Stimulated activated CD8-positive, alpha-beta memory T cell treated with anti-CD3 and anti-CD28 coated beads, Interleukin-4, amount 100 ng/mL, for 24 hours (primary cell): ENCODE data around the gene DCHS2.
"Not testable (repeated sequence)": the region's sequence is repeated elsewhere in the genome, so short reads cannot be mapped to it uniquely, and the experiment has no call there.

Source experiments
- DNase-seq: peaks from one replicate; pipeline ENCODE4 v3.0.0-alpha.2; 2020; ENCODE audit warnings: low read depth

DCHS2 gene

GRCh38 chr4:154314248-154314647, 177.4 kb downstream of the DCHS2 start:
- DNase-seq, result no peak

- no peak for DNase-seq
Observed at GRCh38 chr4:154313004-154313585, 178.5 kb downstream of the DCHS2 start.

- no peak for DNase-seq
Observed at GRCh38 chr4:154312246-154312645, 179.4 kb downstream of the DCHS2 start.

- DNase-seq, result no peak
Observed at GRCh38 chr4:154310578-154310977, 181.0 kb downstream of the DCHS2 start.

- no peak for DNase-seq
Observed at GRCh38 chr4:154308207-154308606, 183.4 kb downstream of the DCHS2 start.

GRCh38 chr4:154307451-154307850, 184.1 kb downstream of the DCHS2 start:
- DNase-seq, result no peak

- DNase-seq, result no peak
Observed at GRCh38 chr4:154305616-154306015, 186.0 kb downstream of the DCHS2 start.

GRCh38 chr4:154304679-154305078, 186.9 kb downstream of the DCHS2 start:
- no peak for DNase-seq

- DNase-seq, result no peak
Observed at GRCh38 chr4:154294652-154295350, 196.8 kb downstream of the DCHS2 start.

GRCh38 chr4:154293427-154293826, 198.2 kb downstream of the DCHS2 start:
- DNase-seq, result no peak

GRCh38 chr4:154292589-154292988, 199.0 kb downstream of the DCHS2 start:
- DNase-seq, result no peak

GRCh38 chr4:154277172-154277571, 214.4 kb downstream of the DCHS2 start:
- no peak for DNase-seq

GRCh38 chr4:154276496-154276895, 215.1 kb downstream of the DCHS2 start:
- no peak for DNase-seq

GRCh38 chr4:154254999-154255398, 236.6 kb downstream of the DCHS2 start:
- DNase-seq, result no peak

- no peak for DNase-seq
Observed at GRCh38 chr4:154234576-154234975, 257.0 kb downstream of the DCHS2 start.

- DNase-seq, result no peak
Observed at GRCh38 chr4:154231806-154232478, 259.7 kb downstream of the DCHS2 start.

GRCh38 chr4:154230723-154231122, 260.9 kb downstream of the DCHS2 start:
- DNase-seq, result no peak

GRCh38 chr4:154230091-154230490, 261.5 kb downstream of the DCHS2 start:
- DNase-seq, result no peak

GRCh38 chr4:154222875-154223274, 268.7 kb downstream of the DCHS2 start:
- no peak for DNase-seq

GRCh38 chr4:154218051-154218450, 273.5 kb downstream of the DCHS2 start:
- no peak for DNase-seq

GRCh38 chr4:154217384-154217783, 274.2 kb downstream of the DCHS2 start:
- DNase-seq, result not testable (repeated sequence)

GRCh38 chr4:154211506-154211905, 280.1 kb downstream of the DCHS2 start:
- DNase-seq, result no peak

GRCh38 chr4:154208424-154208823, 283.2 kb downstream of the DCHS2 start:
- DNase-seq, result no peak
